GM12874 (cell line): ENCODE measurements around the gene ETAA1.

Experiments used
- CTCF ChIP-seq: IDR thresholded peaks from 2 replicates; pipeline ENCODE4 v1.5.1; 2011; ENCODE audit warnings: low read depth, mild to moderate bottlenecking, control low read depth, low read length, moderate library complexity; ENCODE audit not compliant: insufficient read depth

ETAA1 gene

GRCh38 chr2:67397143-67397986, at the start of gene ETAA1:
ETAA1 (plus strand) TSS chr2:67397333; CDS start chr2:67397449, 116 bp downstream.
- TF ChIP-seq CTCF = no peak

- TF ChIP-seq CTCF = no peak
Measured at GRCh38 chr2:67366832-67367412, 30.2 kb upstream of the ETAA1 start.

DNA sequence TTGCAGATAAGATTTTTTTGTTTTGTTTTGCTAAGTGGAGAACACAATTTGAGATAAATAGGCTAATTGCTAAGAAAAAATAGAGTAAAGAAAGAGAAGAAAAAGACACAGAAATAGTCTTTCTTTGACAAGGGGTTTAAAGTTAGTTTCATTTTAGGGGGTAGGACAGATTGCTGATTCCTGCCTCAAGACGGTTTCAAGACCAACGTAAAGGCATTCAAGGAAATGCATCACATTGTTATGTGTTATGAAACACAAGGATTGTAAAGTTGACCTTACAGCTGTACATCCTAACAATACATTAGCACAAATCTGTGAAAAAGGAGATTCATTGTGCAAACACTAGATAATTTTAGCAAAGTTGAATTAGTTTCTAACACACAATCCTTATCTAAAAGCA, 22.7 kb upstream of the ETAA1 start:
- TF ChIP-seq CTCF = no peak

DNA sequence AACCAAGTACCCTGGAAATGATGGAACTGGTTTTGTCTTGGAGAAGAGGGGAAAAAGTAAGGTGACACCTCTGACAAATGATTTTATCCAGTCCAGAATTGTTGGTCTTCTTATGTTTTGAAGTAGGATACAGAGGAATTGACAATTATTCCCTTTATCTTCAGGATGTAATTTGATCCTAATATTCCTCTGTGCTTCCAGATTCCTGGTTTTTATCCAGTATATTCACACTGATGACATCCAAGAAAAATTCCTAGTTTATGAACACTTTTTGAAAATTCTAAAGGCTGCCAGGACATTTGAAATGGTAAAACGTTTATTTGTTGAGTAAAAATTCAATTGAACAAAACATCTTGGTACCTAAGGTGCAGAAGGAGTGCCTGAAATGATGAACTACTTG, 22.2 kb upstream of the ETAA1 start:
- no peak for TF ChIP-seq CTCF

- no peak for TF ChIP-seq CTCF
Measured at GRCh38 chr2:67378555-67378954, 18.6 kb upstream of the ETAA1 start.

DNA sequence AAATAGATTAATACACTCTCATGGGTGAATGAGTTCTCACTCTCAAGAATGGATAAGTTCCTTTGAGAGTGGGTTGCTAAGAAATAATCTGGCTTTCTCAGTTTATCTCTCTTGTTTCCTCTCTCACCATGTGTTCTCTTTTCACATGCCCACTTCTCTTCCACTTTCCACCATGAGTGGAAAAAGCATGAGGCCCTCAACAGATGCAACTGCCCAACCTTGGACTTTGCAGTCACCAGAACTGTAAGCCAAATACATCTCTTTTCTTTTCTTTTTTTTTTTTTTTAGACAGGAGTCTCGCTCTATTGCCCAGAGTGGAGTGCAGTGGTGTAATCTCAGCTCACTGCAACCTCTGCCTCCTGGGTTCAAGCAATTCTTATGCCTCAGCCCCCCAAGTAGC, 18.1 kb upstream of the ETAA1 start:
- TF ChIP-seq CTCF = no peak

DNA sequence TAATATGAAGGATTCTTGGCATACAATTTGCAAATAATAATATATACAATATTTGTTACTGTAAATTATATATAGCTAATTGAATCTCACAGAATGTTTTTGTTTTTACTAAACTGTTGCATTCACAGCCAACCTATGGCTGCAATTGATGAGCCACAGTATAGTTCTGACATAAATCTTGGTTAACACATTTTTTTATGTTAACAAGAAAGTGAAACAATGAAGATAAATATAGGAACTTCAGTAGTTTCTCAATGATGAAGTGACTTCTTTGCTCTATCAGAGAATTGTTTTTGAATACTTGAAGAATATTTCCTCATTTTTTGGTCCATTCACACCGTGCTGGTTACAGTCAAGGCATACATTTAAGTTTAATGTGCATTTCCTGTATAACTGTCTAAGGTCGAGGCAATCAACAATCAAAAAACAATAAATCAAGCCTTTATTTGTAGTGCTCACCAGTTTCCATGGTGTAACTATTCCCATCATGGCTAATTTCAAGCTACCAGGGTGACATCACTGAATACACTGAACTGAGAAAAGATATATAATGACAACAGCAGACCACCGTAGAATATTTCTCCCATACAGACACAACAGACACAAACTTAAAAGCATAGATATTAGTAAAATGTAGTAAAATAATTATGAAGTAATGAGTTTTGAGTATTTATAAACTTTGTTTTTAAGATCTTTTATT, 12.9 kb upstream of the ETAA1 start:
- no peak for TF ChIP-seq CTCF
